LoVo (cell line): ENCODE data around the gene PFKFB3.
A peak's percentile ranks its signal among the peaks of the same experiment; 100 is the strongest.
"Not testable (repeated sequence)": the region's sequence is repeated elsewhere in the genome, so short reads cannot be mapped to it uniquely, and the experiment has no call there.

ENCODE experiments used
- DNase-seq: peaks from one replicate; pipeline ENCODE4 v3.0.0-alpha.2; 2016; ENCODE audit warnings: low spot score

PFKFB3 gene

DNA sequence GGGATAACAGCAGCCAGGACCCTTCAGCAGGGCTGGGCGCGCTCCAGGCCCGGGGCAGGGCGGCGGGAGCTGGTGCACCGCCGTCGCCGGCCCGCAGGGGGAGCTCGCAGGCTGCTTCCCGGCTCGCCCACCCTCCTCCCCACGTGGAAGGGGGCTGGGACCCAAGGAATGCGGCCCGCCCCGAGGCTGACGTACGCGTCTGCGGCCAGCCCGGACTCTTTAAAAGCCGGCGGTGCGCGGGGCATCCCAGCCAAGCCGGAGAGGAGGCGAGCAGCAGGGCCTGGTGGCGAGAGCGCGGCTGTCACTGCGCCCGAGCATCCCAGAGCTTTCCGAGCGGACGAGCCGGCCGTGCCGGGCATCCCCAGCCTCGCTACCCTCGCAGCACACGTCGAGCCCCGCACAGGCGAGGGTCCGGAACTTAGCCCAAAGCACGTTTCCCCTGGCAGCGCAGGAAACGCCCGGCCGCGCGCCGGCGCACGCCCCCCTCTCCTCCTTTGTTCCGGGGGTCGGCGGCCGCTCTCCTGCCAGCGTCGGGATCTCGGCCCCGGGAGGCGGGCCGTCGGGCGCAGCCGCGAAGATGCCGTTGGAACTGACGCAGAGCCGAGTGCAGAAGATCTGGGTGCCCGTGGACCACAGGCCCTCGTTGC is at the start of gene PFKFB3:
Gene PFKFB3 (plus strand): TSS at position 249 of the 647 bp plus-strand sequence. CDS start 329 bp downstream, at position 578.
- peak; percentile 94 for DNase-seq

DNA sequence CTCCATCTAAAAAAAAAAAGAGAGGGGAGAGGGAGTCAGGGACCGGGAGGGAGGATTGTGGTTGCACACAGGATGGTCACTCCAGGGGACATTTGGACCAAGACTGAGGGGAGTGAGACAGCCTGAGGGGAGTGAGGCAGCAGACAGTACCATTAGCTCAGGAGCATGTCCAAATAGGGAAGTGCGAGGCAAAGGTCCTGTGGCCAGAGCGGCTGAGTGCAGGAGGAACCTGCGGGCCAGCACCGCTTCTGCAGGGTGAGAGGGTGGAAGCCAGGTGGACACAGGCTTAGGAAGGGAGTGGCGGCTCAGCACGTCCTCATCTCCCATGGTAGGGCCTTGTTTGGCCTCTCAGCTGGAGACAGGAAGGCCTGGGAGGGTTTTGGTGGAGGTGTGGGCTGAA is 48.9 kb upstream of the PFKFB3 start:
- DNase-seq, result no peak

DNA sequence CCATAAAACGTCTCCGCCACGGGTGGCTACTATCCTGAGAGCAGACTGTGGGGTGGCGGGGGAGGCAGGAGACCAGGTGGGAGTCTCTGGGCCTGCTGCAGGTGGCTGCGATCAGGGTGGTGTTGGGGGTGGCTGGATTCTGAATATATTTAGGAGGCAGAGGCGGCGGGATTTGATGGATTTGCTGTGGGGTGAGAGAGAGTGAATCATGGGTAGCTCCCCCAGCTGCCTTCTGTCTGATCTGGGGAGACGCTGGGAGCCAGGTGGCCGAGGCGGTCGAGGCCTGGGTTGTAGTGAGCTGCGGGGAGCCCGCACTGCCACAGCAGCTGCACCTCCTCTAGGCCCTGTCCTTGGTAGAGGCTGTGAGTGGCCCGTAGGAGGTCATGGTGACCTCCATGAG is 48.2 kb upstream of the PFKFB3 start:
- DNase-seq, result no peak

DNA sequence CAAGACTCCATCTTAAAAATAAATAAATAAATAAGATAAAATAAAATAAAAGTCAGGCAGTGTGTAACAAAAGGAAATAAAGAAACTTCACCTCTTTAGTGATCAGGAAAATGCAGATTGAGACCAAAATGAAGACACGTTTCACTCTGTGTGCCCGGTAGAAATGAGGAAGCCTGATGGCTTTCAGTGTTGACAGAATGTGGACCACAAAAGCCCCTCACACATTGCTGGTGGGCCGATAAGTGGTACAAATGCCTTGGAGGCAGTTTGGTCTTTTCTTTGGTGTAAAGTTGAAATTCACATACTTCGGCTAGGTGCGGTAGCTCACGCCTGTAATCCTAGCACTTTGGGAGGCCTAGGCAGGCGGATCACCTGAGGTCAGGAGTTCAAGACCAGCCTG is 44.5 kb upstream of the PFKFB3 start:
- no peak for DNase-seq

DNA sequence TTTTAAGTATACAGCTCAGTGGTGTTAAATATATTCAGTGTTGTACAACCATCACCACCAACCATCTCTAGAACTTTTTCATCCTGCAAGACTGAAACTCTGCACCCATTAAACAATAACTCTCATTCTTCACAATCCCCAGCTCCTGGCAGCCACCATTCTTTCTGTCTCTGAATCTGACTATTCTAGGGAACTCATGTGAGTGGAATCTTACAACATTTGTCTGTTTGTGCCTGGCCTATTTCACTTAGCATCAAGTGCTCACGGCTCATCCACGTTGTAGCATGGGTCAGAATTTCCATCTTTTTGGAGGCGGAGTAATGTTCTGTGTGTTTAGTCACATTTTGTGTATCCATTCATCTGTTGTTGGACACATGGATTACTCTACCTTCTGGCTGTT is 40.8 kb upstream of the PFKFB3 start:
- no peak for DNase-seq

DNA sequence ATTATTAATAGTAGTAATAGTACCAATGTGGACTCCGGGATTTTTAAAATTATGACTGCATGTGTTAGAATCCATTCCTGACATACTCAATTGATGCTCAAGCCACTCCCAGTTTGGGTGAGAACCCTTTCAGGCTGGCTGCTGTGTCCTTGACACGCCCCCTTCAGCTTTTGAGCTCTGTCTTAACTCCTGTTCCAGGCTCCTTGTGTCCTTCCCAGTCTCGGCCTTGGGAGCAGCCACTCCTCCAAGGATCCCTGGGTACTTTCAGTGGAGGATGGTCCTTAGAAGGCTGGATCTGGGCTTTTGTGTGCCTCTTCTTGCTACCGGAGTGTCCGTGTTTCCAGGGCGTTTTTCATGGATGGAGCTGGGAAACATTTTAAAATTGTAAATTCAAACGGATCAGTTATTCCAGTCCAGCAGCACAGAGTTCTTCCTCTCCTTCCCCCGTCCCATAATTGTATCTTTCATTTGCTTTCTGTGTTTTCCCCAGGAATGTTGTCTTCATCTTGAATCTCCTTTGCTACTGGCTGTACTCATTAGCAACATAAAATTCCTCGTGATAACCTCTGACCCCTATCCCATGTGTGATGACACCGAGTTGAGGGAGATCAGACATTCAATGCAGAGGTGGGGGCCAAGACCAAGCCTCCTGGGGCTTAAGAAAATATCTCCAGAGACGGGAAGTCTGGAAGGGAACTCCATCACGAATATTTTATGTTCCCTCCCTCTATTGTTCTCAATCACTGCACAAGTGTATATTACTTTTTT is 40.0 kb upstream of the PFKFB3 start:
- no peak for DNase-seq

DNA sequence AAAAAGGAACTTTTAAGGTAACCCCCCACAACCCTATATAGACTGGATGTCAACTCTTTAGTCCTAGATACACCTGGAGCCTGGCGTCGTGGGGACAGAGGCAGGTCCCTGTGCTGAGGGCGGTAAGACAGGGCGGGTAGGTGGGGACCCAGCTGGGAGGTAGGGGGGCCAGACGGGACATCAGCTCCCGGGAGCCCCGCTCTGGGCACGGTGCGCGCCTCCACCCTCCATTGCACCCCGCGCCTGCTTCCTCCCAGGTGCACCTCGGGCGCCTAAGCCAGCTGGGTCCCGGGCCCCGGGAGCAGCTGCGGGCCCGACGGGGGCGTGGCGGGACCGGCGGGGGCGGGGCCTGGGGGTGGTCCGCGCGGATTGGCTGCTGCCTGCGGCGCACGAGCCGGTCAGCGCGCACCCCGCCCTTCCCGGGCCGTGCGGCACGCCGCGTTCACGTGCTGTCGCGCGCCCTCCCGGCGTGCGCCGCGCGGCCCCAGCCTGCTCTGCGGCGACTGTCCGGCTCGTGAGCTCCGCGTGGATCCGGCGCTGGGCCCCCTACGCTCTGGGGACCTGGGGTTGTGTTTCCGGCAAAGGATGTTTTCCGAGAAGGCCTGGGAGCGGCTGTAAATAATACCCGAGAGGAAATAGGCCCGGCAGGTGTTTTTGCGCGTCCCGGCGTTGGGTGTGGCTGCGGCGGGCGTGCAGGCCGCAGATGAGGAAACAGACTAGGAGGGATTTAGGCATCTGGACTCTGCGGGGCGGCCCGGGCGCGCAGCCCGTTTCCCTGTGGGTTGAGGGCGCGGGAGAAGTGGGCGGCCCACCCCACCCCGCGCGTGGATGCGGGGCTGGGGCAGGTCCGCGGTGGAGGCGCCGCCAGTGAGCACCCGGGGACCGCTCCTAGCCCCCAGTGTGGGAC is 39.1 kb upstream of the PFKFB3 start:
- DNase-seq, result peak; percentile 90

DNA sequence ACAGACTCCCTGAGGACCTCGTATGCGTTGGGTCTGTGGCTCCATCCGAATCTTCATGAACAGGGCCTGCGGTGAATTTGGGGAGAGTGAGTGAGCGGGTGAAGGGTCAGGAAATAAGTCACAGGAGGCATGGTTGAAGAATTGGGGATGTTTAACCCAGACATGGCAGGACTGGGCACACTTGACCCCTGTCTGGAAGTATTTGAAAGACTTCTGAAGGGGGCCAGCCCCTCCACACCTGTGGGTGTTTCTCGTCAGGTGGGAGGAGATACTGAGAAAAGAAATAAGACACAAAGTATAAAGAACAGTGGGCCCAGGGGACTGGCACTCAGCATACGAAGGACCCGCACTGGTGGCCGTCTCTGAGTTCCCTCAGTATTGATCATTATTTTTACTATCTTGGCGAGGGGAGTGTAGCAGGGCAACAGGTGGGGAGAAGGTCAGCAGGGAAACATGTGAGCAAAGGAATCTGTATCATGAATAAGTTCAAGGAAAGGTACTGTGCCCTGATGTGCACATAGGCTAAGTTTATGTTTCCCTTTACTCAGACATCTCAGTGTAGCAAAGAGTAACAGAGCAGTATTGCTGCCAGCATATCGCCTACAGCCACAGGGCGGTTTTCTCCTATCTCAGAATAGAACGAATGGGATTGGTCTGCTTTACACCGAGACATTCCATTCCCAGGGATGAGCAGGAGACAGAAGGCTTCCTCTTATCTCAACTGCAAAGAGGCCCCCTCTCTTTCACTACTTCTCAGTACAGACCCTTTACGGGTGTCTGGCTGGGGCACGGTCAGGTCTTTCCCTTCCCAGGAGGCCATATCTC is 38.2 kb upstream of the PFKFB3 start:
- no peak for DNase-seq

DNA sequence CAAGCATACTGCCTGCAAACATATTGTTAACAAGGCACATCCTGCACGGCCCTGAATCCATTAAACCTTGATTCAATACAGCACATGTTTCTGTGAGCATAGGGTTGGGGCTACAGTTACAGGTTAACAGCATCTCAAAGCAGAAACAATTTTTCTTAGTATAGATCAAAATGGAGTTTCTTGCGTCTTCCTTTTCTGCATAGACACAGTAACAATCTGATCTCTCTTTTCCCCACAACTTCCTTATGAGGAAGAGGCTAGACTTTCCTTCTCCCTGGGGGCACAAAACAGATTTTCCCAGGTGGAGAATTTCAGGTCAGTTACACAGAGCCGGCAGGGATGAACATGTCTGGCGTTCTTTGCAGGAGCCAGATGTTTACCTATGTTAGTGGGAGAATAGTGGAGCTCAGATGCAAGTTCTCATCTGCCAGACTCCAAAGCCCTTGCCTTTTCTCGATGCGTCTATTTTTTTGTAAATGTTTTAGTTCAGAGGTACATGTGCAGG is 37.5 kb upstream of the PFKFB3 start:
- no peak for DNase-seq

DNA sequence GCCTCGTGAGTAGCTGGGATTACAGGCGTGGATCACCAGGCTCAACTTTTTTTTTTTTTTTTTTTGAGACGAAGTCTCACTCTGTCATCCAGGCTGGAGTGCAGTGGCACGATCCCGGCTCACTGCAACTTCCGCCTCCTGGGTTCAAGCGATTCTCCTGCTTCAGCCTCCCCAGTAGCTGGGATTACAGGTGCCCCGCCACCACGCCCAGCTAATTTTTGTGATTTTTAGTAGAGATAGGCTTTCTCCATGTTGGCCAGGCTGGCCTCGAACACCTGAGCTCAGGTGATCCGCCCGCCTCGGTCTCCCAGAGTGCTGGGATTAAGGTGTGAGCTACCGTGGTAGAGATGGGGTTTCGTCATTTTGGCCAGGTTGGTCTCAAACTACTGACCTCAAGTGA is 36.8 kb upstream of the PFKFB3 start:
- DNase-seq, result not testable (repeated sequence)

DNA sequence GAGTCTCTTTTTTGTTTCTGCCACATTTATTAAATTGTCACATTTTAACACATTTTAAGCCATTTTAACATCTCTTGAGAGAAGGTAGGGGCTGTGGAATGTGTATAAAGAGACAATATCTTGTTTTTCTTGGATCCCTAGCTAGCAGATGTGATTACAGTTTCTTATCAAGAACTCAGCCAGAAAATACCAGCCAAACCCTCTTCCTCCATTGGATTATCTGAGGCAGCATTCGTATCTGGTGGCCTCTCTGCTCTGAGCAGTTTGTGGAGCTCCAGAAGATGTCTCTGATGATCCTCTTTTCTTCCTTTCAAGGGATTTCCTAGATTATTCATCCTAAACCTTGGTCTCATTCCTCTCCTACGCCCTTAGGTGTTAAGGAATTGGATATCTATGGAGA is 35.3 kb upstream of the PFKFB3 start:
- no peak for DNase-seq

DNA sequence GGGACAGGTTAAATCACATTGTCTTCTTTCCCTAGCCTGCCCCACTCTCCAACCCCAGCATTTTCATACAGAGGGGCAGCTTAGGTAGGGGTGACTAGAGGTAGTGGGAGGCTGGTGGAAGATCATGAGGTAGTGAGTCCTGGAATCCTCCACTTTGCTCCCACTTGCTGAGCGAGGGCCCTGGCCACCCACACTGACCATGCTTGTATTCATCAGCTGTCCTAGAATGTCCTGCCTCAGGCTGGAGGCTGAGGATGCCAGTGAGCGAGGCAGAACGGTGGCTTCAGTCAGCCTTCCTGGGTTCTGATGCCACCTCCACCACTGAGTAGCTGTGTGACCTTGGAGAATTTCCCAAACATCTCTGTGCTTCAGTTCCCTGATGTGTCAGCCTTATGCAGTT is 34.6 kb upstream of the PFKFB3 start:
- DNase-seq, result no peak

DNA sequence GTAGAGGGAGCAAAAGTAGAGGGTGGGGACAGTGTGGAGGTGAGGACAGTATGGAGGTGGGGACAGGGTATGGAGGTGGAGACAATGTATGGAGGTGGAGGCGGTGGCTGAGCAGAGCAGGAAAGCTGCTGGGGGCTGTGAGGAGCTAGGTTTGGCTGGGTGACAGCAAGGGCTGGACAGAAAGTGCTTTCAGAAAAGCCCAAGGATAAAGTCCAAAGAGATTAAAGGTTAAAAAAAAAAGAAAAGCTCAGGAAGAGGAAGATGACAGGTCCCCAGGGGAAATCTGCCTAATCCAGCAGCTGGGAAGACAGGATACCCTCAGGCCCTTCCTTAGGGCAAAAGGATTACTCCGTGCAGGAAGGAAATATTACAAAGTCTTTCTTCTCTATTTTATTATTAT is 32.1 kb upstream of the PFKFB3 start:
- DNase-seq, result no peak

DNA sequence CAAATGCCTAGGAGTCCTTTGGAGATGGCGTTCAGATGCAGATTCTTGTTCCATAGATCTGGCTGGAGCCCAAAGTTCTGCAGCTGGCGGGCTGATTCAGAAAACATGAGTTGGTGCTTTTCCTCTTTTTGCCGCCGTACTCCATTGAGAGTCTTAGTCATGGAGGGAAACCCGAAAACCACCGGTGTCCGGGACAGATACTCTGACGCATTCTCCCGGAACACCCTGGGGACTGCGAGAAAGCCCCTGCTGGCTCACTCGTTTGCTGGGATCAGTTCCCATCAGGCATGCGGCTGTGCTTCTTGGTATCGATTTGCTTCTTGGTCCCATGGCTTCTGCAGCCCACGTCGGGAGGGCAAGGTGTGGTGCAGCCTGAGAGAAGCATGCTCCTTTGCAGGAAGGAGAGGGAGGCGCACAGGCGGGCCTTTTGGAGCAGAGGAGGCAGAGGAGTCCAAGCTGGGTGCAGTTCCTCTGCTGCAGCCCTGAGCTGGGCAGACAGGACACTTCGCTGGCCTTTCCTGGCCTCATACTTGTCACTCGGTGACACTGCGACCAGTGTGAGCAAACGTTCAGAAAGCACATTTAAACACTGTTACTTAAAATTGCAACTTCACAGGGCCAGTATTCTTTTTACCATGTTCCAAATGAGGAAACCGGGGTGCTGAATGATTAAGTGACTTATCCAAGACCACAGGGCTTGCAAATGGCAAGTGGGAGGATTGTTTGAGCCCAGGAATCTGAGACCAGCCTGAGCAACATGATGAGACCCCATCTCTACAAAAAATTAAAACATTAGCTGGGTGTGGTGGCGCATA is 30.6 kb upstream of the PFKFB3 start:
- DNase-seq, result no peak

DNA sequence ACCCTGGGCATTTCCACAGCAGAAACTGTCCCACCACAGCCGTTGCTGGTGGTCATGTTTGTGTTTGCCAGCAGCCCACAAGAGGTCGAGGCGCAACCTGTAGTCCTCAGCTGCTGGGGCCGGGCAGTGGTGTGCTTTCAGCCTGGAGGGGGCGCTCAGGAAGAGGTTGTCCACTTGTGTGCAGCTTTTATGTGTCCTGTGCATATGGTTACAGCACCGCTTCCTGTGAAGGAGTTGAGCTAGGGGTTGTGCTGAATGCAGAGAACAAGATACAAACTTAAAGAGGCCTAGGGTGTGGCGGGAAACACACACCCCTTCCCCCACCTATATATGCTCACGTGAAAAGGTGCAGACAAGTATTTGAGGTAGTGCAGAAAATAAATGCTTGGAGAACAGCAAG is 29.5 kb upstream of the PFKFB3 start:
- DNase-seq, result no peak

DNA sequence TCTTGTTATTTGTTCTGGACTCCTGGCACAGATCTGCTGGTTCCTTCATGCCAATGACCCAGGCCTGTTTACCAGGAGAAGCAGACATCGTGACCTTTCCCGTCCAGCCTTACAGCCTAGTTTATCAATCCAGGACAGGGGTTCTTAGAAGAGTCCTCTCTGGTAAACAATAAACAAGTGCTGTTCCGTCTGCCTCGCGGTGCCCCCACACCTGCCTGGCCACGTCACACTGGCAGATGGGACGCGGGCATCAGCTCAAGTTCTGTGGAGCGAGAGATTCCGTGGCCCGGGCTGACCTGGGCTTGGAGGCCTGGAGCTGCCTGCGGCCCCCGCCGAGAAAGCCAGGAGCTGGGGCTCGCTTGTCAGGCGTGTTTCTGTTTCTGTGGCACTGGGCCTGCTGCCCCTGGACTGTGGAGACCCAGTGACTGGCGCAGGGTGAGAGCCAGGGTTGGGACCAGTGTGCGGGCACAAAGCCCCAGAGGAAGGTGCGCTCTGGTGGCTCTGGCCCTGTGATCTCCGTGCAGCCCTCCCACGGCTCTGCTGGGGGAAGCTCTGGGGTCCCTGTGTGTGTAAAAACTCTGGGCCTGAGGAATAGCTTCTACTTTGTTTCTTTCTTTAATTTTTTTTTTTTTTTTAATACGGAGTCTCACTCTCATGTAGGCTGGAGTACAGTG is 28.4 kb upstream of the PFKFB3 start:
- DNase-seq, result no peak

DNA sequence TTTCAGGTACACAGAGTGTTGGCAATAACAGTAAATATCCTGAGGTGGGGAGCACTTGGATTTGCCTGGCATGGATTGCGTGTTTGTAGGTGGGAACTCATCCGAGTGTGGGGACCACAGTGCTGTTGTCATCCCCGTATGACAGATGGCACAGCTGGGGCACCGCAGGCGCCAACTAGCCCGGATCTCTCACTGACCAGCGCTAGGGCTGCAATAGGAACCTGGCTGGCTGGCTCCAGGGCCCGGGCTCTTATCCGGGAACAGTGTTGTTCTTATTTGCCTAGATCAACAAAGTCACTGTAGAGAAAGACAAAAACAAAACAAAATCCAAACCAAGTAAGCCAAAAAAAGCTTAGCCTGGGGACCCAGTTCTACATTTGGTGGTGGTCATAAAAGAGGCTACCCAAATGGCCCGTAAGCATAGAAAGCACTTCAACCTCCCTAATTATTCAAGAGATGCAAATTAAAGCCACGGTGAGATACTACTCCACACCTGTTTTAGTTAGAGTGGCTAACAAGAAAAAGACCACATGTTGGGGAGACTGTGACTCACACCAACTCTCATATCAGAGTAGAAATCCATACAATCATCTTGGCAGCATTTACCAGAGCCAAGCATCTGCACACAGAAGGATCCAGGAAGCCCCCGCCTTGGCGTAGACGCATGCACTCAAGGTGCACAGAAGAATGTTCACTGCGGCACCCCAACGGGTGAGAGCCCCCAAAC is 27.2 kb upstream of the PFKFB3 start:
- DNase-seq, result no peak

DNA sequence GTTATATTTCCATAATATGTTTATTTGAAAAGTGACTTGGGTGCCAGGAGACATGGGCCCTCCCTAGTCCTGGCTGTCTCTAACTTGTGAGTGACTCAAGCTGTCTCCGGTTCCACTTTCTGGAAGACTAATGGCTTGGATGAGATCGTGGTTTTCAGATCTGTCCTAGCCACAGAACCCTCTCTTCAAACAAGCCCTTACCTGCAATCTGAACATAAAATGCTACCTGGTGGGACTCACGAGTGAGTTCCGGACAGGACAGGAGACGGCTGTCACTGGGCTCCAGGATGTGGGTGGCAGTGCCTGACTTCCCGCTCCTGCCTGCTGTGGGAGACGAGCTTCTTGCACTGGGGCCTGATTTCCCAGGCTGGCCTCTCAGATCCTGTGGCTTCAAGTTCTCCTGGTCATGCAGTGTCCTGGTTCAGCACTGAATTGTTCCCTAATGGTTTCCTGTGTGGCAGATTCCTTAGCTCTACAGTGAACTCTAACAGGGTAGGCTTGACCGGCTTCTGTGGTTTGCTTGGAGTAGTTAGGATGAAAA is 26.0 kb upstream of the PFKFB3 start:
- no peak for DNase-seq

DNA sequence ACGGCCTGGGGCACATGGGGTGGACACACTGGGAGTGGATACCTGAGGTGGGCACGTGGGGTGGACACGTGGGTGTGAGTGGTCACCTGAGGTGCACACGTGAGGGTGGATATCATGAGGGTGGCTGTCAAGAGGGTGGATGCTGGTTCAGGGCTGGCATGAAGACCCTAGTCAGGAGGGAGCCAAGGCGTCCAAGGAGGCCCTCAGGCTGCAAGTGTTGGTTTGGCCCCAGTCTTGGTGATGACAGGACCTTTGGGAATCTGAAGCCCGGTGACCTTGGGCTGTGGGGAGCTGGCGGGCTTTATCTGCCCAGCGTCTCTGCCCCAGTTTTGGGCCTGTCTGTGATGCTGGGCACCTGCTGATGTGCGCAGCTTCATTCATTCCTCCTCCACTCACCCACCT is 24.9 kb upstream of the PFKFB3 start:
- no peak for DNase-seq
